GM12891 (cell line): Measurements from ENCODE around the gene KCNC3.

Experiments
- DNase-seq: peaks from one replicate; pipeline ENCODE4 v3.0.0; 2011; ENCODE audit warnings: low spot score; ENCODE audit not compliant: insufficient read length
- FAIRE-seq: peaks from 2 replicates; lab custom pipeline; 2011; peaks lifted over from hg19 to GRCh38; lab: Jason Lieb, UNC
- PAX5 ChIP-seq: IDR thresholded peaks from 2 replicates; pipeline ENCODE4 v1.6.1; 2011; ENCODE audit warnings: low read length, moderate library complexity, mild to moderate bottlenecking; ENCODE audit not compliant: insufficient read depth, severe bottlenecking
- POLR2A ChIP-seq: IDR thresholded peaks from 2 replicates; pipeline ENCODE4 v1.6.1; 2011; ENCODE audit warnings: low read depth, low read length, control low read depth
- POLR2AphosphoS5 ChIP-seq: IDR thresholded peaks from 2 replicates; pipeline ENCODE4 v1.6.1; 2011; ENCODE audit warnings: low read depth, low read length, control low read depth
- POU2F2 ChIP-seq: IDR thresholded peaks from 2 replicates; pipeline ENCODE4 v1.6.1; 2011; ENCODE audit warnings: low read depth, mild to moderate bottlenecking, control low read depth, low read length, moderate library complexity
- SPI1 ChIP-seq: IDR thresholded peaks from 2 replicates; pipeline ENCODE4 v1.6.1; 2011; ENCODE audit warnings: low read depth, low read length, control low read depth
- TAF1 ChIP-seq: IDR thresholded peaks from 2 replicates; pipeline ENCODE4 v1.6.1; 2011; ENCODE audit warnings: low read depth, low read length, control low read depth

The KCNC3 gene

GRCh38 chr19:50311723-50312635 lies 17.2 kb downstream of the KCNC3 start:
- DNase-seq (no peak), FAIRE-seq (no peak)

GRCh38 chr19:50310759-50311465 lies 18.3 kb downstream of the KCNC3 start:
- no peak for DNase-seq
- no peak for FAIRE-seq

More at GRCh38 chr19:50311723-50312635, 17.2 kb downstream of the KCNC3 start:
- no peak for TF ChIP-seq POLR2A
- no peak for TF ChIP-seq SPI1
- no peak for TF ChIP-seq TAF1
- TF ChIP-seq POLR2AphosphoS5 = no peak
- TF ChIP-seq PAX5 = no peak
- TF ChIP-seq POU2F2 = no peak

GRCh38 chr19:50309396-50310125 lies 19.6 kb downstream of the KCNC3 start:
- FAIRE-seq (no peak), DNase-seq (no peak)

More at GRCh38 chr19:50310759-50311465, 18.3 kb downstream of the KCNC3 start:
- no peak for TF ChIP-seq POLR2A
- TF ChIP-seq TAF1 = no peak
- TF ChIP-seq POU2F2 = no peak
- no peak for TF ChIP-seq SPI1
- TF ChIP-seq PAX5 = no peak

GRCh38 chr19:50308991-50309390 lies 20.2 kb downstream of the KCNC3 start:
- DNase-seq (no peak), FAIRE-seq (no peak)
- TF ChIP-seq SPI1 (no peak), POU2F2 (no peak), PAX5 (no peak), POLR2AphosphoS5 (no peak), TAF1 (no peak), POLR2A (no peak)

More at GRCh38 chr19:50309396-50310125, 19.6 kb downstream of the KCNC3 start:
- no peak for TF ChIP-seq POLR2AphosphoS5
- TF ChIP-seq POLR2A = no peak
- TF ChIP-seq POU2F2 = no peak
- TF ChIP-seq TAF1 = no peak
- TF ChIP-seq SPI1 = no peak
- no peak for TF ChIP-seq PAX5

GRCh38 chr19:50303558-50303957 lies 25.6 kb downstream of the KCNC3 start:
- DNase-seq = no peak
- TF ChIP-seq POLR2AphosphoS5 = no peak
- no peak for TF ChIP-seq PAX5
- no peak for TF ChIP-seq POU2F2
- TF ChIP-seq SPI1 = no peak
- no peak for TF ChIP-seq POLR2A
- TF ChIP-seq TAF1 = no peak
- FAIRE-seq = no peak

GRCh38 chr19:50301607-50301971 lies 27.6 kb downstream of the KCNC3 start:
- no peak for TF ChIP-seq PAX5
- no peak for TF ChIP-seq POU2F2
- no peak for TF ChIP-seq POLR2AphosphoS5
- TF ChIP-seq SPI1 = no peak
- no peak for TF ChIP-seq POLR2A
- no peak for TF ChIP-seq TAF1
- FAIRE-seq (no peak), DNase-seq (no peak)

GRCh38 chr19:50300814-50301606 lies 28.2 kb downstream of the KCNC3 start:
- FAIRE-seq (no peak), DNase-seq (no peak)
- no peak for TF ChIP-seq POLR2AphosphoS5
- no peak for TF ChIP-seq POU2F2
- no peak for TF ChIP-seq TAF1
- no peak for TF ChIP-seq PAX5
- no peak for TF ChIP-seq POLR2A

DNA sequence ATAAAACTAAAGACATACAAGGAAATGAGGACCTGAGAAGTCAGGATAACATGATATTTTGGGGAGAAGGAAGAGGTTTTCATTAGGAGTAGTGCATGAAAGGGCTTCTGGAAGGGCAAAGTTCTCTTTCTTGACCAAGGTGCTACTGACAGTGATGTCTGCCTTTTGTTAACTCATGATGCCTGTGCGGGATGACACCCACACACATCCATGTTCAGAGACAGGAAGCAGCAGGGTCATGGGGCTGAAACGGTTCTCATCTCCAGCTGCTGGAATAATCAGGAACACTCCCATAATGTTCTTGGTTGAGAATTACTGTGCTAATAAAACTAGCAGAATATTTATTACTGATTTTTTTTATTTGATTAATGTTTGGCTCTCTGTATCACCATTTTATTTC lies 29.1 kb downstream of the KCNC3 start:
- no peak for DNase-seq

More for the DNA sequence above, 29.1 kb downstream of the KCNC3 start:
- TF ChIP-seq TAF1 = no peak
- TF ChIP-seq POLR2A = no peak
- no peak for TF ChIP-seq PAX5
- TF ChIP-seq POLR2AphosphoS5 = no peak
- TF ChIP-seq SPI1 = no peak
- TF ChIP-seq POU2F2 = no peak
- FAIRE-seq = no peak
